ENCODE results near the gene ALK. TPM values are rescaled to one million over a fixed set of nuclear protein-coding genes. Genes with fewer than 3 reads are reported as not detected.
A peak's percentile ranks its signal among the peaks of the same experiment; 100 is the strongest.

The ALK gene
- total RNA-seq, 1 experiment from 2014 or later = 0.87 TPM

- ChIA-PET POLR2A (ENCODE audit: unreplicated experiment) (no interaction called here), CTCF (no interaction called here)
- Histone ChIP-seq H3K9me2 (replicated peaks; ENCODE audit: low read length) (no peaks in the 10 kb centered on the region), H4K20me1 (ENCODE audit: low read length) (no peaks in the 10 kb centered on the region), H3K9ac (ENCODE audit: low read length) (no peak overlapping the region), H3K4me1 (ENCODE audit: insufficient read depth, low read length) (peaks cover 22% of the 10 kb centered on the region), H3K4me2 (ENCODE audit: low read length) (no peak overlapping the region), H3K27ac (ENCODE audit: low read length) (no peak overlapping the region), H3K36me3 (ENCODE audit: low read depth, low read length) (no peaks in the 10 kb centered on the region), H2AFZ (ENCODE audit: low read length) (no peak overlapping the region), H3K4me3 (ENCODE audit: low read length) (no peak overlapping the region), H3K27me3 (ENCODE audit: low read length) (no peaks in the 10 kb centered on the region), H3K79me2 (ENCODE audit: low read length) (no peaks in the 10 kb centered on the region), H3K9me3 (ENCODE audit: low read length) (no peaks in the 10 kb centered on the region), H3F3A (ENCODE audit: low read length, unreplicated experiment) (no peaks in the 10 kb centered on the region)
- intact Hi-C loops (cut with micrococcal nuclease) = no loop called here
- TF ChIP-seq EZH2phosphoT487 (IDR thresholded peaks at IDR 0.05; ENCODE audit: borderline replicate concordance, low read length) (no peak), CTCF (conservative IDR thresholded peaks at IDR 0.05; ENCODE audit: low read depth, low read length) (no peak), EZH2 (IDR thresholded peaks at IDR 0.05; ENCODE audit: low read length, unreplicated experiment) (no peak)
- ATAC-seq = no peak
- BruUV-seq (replicated peaks) = no TSS peak
- no peak for DNase-seq
These were observed 645.2 kb downstream of the ALK start for GRCh38 chr2:29276151-29276550.

DNA sequence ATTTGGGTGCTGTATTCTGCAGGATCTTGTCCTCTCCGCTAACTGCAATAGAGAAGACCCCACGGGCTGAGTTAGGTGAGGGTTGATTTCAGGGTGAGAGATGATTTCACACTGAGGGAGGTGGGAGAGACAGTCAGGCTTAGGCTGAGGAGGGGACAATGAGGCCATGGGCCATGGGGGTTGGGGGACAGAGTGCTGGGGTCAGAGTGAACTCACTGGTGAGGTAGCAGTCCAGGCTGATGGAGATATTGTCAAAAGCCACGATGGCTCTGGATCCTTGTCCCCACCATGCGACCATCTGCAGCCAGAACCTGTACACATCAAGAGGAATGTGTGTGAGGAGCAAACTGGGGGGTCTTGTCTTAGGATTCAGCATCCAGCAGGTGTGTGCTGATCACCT, 646.2 kb downstream of the ALK start:
- H3K4me2 ChIP-seq (ENCODE audit: low read length) = no peak overlapping the region
- intact Hi-C loops (cut with micrococcal nuclease) = no loop called here
- no peaks in the 10 kb centered on the region for H3K9me3 ChIP-seq (ENCODE audit: low read length)
- H3K79me2 ChIP-seq (ENCODE audit: low read length) = no peaks in the 10 kb centered on the region
- H3K27me3 ChIP-seq (ENCODE audit: low read length) = no peaks in the 10 kb centered on the region
- no peak overlapping the region for H3K9ac ChIP-seq (ENCODE audit: low read length)
- H3K4me3 ChIP-seq (ENCODE audit: low read length) = no peak overlapping the region
- no peaks in the 10 kb centered on the region for H3F3A ChIP-seq (ENCODE audit: low read length, unreplicated experiment)
- no TSS peak for BruUV-seq (replicated peaks)
- TF ChIP-seq EZH2 (IDR thresholded peaks at IDR 0.05; ENCODE audit: low read length, unreplicated experiment) (no peak), CTCF (conservative IDR thresholded peaks at IDR 0.05; ENCODE audit: low read depth, low read length) (no peak), EZH2phosphoT487 (IDR thresholded peaks at IDR 0.05; ENCODE audit: borderline replicate concordance, low read length) (no peak)
- no peaks in the 10 kb centered on the region for H4K20me1 ChIP-seq (ENCODE audit: low read length)
- CTCF ChIA-PET = no interaction called here
- H3K27ac ChIP-seq (ENCODE audit: low read length) = no peak overlapping the region
- H3K36me3 ChIP-seq (ENCODE audit: low read depth, low read length) = no peaks in the 10 kb centered on the region
- no peak for ATAC-seq
- DNase-seq = no peak
- POLR2A ChIA-PET (ENCODE audit: unreplicated experiment) = no interaction called here
- no peaks in the 10 kb centered on the region for H3K9me2 ChIP-seq (replicated peaks; ENCODE audit: low read length)
- H2AFZ ChIP-seq (ENCODE audit: low read length) = no peak overlapping the region
- peaks cover 22% of the 10 kb centered on the region for H3K4me1 ChIP-seq (ENCODE audit: insufficient read depth, low read length)

- no TSS peak for BruUV-seq (replicated peaks)
- Histone ChIP-seq H3F3A (ENCODE audit: low read length, unreplicated experiment) (no peaks in the 10 kb centered on the region), H3K4me3 (ENCODE audit: low read length) (no peak overlapping the region), H4K20me1 (ENCODE audit: low read length) (no peaks in the 10 kb centered on the region), H3K79me2 (ENCODE audit: low read length) (no peaks in the 10 kb centered on the region), H3K9me2 (replicated peaks; ENCODE audit: low read length) (no peaks in the 10 kb centered on the region), H3K27ac (ENCODE audit: low read length) (peak overlapping the region; percentile 64), H3K4me1 (ENCODE audit: insufficient read depth, low read length) (peaks cover 22% of the 10 kb centered on the region), H3K27me3 (ENCODE audit: low read length) (no peaks in the 10 kb centered on the region), H3K36me3 (ENCODE audit: low read depth, low read length) (no peaks in the 10 kb centered on the region), H2AFZ (ENCODE audit: low read length) (no peak overlapping the region), H3K4me2 (ENCODE audit: low read length) (peak overlapping the region; percentile 62), H3K9ac (ENCODE audit: low read length) (peak overlapping the region; percentile 21; the same call in 1 of the 2 replicates), H3K9me3 (ENCODE audit: low read length) (no peaks in the 10 kb centered on the region)
- peak; percentile 71 for DNase-seq
- CTCF ChIA-PET = no interaction called here
- intact Hi-C loops (cut with micrococcal nuclease) = no loop called here
- ATAC-seq = peak; percentile 77
- POLR2A ChIA-PET (ENCODE audit: unreplicated experiment) = no interaction called here
- TF ChIP-seq EZH2 (IDR thresholded peaks at IDR 0.05; ENCODE audit: low read length, unreplicated experiment) (no peak), EZH2phosphoT487 (IDR thresholded peaks at IDR 0.05; ENCODE audit: borderline replicate concordance, low read length) (no peak), CTCF (conservative IDR thresholded peaks at IDR 0.05; ENCODE audit: low read depth, low read length) (no peak)
These were observed 647.4 kb downstream of the ALK start for GRCh38 chr2:29273685-29274611.
